HG02759 (cell line): Measurements from ENCODE around the gene SHANK3.
"Not testable (repeated sequence)": the region's sequence is repeated elsewhere in the genome, so short reads cannot be mapped to it uniquely, and the experiment has no call there.

ENCODE experiments used
- ATAC-seq: cut with Tn5 transposase; IDR thresholded peaks from one replicate; pipeline ENCODE4 v1.9.1; 2021; ENCODE audit warnings: mild to moderate bottlenecking, moderate library complexity; ENCODE audit not compliant: unreplicated experiment

Gene SHANK3

DNA sequence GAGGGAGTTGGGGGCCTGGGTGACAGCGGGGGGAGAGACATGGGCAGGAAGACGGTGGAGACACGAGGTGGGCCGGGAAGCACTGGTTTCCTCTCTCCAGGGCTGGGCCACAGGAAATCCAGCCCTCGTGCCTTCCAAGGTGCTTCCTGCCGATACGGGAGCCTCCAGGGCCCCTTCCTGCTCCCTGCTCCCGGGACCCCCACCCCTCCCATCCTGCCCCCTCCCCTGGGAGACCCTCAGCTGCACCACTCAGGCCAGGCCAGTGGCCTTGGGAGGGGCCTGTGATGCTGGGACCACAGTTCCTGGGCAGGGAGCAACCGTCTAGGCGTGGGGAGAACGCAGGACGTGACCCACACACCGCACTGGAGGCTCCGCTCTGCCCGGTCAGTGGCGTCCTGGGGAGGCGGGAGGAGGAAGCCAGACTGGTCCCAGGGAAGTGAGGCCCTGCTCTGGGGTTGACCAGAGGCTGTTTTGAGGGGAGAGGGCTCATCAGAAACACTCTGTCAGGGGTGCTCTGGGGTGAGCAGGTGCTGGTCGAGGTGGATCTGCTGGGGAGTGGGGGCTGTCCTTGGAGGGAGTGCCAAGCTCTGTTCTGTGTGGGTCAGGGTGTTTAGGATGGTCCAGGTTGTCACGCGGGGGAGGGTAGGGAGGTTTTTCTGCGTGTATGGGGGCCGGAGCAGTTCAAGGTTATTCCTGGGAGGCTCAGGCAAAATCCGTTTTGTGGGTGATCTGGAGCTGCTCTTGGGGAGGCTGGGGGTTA lies at the start of gene SHANK3:
Gene SHANK3 (plus strand): TSS at position 353 of the 760 bp plus-strand sequence.
- ATAC-seq = no peak

- no peak for ATAC-seq
These were observed 48.1 kb upstream of the SHANK3 start for GRCh38 chr22:50624347-50625130.

GRCh38 chr22:50625131-50625567 lies 47.5 kb upstream of the SHANK3 start:
- ATAC-seq = no peak

DNA sequence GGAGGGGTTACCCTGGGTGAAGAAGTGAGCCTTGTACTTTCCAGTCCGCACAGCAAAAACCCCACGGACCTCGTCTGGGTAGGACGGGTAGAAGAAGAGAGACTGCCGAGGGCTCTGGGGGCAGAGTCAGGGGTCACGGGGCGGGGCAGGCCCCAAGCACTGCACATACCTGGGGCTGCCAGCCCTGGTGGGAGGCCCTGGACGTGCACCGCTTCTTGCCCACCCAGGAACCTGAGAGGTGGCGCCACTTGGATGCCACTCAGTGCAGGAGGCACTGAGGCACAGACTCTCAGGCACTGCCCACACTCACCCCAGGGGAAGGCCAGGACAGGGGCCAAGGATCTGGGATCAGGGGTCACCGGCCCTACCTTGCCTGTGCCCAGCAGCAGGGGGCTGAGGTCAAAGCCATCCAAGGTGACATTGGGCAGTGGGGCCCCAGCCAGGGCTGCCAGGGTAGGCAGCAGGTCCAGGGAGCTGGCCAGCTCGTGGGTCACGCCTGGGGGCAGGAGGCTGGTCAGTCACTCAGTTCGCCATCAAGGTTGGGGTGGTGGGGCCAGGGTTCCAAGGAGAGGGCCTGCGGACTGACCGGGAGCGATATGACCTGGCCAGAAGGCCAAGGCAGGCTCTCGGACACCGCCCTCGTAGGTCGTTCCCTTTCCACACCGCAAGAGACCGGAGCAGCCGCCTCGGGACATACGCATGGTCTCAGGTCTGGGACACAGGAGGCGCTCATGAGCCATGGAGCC lies 46.9 kb upstream of the SHANK3 start:
- ATAC-seq = no peak

DNA sequence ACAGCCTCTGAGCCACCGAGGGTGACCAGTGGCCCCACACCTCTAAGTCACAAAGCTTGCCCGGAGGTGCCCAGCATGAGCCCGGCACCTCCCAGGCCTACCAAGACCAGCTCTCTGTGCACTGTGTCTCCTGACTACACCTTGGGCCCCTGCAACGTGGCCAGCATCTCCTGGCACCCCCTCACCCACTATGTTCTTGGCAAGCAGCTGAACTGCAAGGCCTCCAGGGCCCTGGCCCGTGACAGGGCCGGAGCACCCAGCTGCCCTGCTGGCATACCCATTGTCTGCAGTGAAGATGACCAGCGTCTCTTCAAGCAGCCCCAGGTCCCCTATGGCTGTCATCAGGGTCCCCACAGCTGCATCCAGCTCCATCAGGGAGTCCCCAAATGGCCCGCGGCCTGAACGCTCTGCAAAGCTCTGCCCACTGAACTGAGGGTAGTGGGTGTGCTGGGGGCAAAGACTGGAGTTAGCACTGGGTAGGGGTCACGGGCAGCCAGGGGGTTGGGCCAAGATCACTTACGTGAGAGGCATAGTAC lies 46.2 kb upstream of the SHANK3 start:
- ATAC-seq = no peak

- ATAC-seq = no peak
These were observed 45.6 kb upstream of the SHANK3 start for GRCh38 chr22:50626850-50627641.

DNA sequence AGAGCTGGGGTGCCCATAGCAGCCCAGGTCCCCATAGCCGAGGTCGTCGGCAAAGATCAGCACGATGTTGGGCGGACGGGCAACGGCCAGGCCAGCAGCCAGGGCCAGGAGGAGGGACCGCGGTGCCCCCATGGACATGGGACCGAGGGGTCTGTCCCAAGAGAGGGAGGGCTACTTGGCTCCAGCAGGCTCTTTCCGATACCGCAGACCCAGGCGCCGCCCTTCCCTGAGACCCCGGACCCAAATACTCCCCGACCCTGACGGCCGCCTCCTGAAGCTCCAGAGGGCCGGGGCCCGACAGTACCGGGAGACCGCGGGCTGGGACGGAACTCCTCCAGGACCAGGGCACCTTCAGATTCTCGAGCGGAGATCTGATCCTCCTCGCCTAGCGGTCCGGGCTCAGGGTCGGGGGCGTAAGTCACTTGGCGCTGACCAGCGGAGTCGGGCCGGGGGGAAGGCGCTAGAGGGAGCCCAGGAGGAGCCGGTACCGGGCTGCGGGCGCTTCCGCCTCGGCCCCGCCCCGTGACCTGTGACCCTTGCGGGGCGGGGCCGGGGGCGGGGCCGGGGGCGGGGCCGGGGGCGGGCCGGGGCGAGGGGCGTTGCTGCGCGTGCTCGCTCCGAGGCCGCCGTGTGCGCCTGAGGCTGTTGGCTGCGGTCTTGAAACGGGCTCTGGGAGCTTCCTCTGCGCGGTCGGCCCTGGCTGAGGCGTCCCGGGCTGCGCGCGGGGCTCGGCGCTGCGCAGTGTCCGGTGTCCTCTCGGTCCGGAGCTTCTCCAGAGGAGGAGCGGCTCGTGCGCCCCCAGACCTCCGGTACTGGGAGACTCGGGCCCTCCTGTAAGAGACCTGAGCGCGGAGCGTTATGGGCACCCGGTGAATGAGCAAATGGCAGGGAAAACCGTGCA lies 44.7 kb upstream of the SHANK3 start, which contains the start of gene ARSA:
Gene ARSA (minus strand): TSS at position 511 of the 901 bp plus-strand sequence. CDS start 373 bp downstream, at position 138.
- ATAC-seq = peak; percentile 83

- ATAC-seq = no peak
These were observed 44.0 kb upstream of the SHANK3 start for GRCh38 chr22:50628543-50629134.

DNA sequence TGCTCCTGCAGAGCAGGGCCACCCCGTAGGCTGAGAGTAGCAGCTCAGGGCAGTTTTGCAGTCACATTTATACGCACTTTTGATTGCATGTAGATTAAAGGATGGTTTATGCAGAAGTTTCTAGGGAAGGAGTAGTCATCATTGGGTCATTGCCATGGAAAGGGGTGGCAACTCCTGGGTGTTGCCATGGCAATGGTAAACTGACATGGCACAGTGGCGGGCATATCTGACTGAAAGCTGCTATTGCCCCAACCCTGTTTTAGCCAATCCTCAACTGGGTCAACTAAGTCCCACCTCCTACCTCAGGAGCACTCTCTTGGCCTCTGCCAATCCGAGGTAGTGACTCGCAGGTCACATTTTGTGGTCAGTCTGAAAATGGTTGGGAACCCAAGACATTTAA lies 42.2 kb upstream of the SHANK3 start:
- no peak for ATAC-seq

DNA sequence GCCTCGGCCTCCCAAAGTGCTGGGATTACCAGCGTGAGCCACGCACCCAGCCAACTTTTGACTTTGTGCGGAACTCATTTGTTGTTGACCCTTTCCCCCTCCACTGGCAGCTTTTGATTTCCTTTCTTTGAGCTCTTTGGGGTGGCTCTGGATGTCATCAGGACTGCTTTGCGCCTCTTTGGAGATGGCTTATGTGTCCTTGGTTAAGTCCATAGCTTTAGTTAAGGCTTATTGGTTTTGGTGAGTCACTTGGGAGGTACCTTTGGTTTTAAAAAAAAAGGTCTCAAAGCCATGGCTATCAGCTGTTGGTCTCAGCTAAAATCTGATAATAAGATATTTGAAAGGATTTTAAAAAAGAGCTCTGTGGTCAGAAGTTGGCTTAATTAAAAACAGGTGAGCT lies 39.5 kb upstream of the SHANK3 start:
- ATAC-seq = no peak

- no peak for ATAC-seq
These were observed 38.9 kb upstream of the SHANK3 start for GRCh38 chr22:50633771-50634170.

GRCh38 chr22:50635591-50635990 lies 37.0 kb upstream of the SHANK3 start:
- no peak for ATAC-seq

DNA sequence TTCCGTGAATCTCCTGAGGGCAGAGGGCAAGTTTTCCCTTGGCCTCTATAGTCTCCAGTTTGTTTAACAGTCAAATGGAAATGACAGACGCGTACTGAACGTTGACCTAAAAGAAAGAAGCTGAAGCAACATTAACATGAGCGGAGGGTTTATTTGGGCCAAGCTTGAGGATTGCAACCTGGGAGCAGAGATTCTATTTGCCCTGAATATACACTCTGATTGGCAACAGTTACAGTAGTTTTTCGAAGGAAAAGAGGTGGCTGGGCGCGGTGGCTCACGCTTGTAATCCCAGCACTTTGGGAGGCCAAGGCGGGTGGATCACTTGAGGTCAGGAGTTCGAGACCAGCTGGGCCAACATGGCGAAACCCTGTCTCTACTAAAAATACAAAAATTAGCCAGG lies 32.3 kb upstream of the SHANK3 start:
- not testable (repeated sequence) for ATAC-seq

DNA sequence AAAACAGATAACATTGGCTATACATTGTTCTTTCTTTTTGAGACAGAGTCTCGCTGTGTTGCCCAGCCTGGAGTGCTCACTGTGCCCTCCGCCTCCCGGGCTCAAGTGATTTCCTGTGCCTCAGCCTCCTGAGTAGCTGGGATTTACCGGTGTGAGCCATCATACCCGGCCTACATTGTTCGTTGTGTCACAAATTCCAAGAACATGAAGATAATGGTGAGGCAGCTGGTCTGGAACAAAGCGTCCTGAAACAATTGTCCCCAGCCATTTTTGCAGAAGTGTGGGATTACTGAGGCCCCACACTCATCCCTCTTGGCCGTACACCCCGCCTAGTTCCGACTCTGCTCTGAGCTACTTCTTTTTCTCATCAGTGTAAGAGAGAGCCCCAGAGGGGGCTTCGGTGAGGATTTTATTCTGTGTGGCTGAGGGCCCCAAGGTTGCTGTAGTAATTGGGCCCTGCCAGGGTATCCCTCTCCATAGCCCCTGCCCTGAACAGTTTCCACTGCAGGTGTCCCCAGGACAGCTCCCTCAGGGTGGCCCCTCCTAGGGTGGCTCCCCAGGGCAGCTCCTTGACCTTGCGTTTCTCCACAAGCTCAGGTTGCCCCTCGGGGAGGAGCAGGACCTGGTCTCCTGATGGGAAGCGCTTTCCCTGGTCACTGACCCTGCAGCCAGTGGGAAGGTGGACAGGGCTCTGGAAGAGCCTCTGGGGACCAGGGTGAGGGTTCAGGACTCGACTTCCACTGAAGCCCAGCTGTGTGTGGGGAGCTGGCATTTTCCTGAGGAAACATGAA lies 31.6 kb upstream of the SHANK3 start:
- ATAC-seq = no peak

DNA sequence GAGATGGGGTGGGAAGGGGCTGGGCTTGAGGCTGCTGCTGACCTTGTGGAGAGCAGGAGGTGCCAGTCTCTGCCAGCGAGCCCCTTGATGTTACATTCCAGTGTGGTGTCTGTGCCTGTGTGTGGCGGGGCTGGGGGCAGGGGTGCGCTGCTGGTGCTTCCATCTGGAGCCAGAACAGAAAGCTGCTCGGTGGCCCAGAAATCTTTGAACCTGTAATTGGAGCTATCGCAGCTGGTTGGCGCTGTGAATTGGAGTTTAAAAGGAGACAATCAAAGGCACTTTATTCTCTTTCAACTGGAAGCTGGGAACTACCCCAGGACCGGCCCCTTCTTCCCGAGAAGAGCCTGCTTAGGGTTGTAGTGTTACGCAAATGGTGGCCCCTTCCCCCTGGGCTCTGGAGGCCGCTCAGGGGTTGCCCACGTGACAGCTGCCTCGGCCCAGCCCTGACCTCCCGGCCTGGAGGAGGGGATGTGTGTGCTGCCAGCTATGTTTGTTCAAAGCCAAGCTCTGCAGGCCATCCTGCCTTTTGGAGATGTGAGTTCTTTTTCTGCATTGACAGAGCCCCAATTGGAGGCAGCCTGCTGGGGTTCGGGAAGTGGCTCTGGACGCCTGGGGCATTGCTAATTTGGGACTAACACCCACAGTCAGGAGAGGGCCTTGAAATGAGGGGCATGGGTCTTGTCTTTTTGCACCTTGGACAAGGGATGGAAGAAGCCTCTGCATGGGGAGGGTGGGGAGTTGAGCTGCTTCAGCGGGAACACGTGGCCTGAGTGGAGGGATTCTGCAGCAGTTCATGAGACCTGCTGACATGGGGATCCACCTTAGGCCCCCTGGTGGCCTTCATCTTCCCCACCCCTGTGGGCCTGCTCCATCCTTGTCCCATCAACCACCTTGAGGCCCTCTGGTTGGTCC lies 30.7 kb upstream of the SHANK3 start:
- no peak for ATAC-seq

DNA sequence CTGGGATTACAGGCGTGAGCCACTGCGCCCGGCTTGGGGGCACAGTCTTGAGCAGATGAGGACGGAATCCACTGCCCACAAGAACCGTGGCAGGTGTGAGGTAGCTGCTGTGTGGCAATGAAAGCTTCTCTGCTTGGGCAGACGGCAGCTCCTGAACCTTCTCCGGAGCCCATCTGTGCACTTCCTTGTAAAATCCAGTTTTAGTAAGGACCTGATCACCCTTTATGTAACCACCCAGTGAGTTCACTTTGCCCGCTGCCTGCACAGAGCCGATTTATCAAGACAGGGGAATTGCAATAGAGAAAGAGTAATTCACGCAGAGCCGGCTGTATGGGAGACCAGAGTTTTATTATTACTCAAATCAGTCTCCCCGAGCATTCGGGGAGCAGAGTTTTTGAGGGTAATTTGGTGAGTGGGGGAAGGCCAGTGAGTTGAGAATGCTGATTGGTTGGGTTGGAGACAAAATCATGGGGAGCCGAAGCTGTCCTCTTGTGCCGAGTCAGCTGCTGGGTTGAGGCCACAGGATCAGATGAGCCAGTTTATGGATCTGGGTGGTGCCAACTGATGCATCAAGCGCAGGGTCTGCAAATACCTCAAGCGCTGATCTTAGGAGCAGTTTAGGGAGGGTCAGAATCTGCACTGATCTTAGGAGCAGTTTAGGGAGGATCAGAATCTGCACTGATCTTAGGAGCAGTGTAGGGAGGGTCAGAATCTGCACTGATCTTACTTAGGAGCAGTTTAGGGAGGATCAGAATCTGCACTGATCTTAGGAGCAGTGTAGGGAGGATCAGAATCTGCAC lies 29.4 kb upstream of the SHANK3 start:
- ATAC-seq = not testable (repeated sequence)
